GM12872 (cell line): ENCODE results near the gene TSHB.

Source experiments
- TF ChIP-seq, protein P1 (sequence below): IDR thresholded peaks from 3 replicates; pipeline ENCODE4 v1.5.1; 2011; ENCODE audit warnings: low read depth, mild to moderate bottlenecking, low read length, moderate library complexity; ENCODE audit not compliant: insufficient read depth

The TSHB gene

DNA sequence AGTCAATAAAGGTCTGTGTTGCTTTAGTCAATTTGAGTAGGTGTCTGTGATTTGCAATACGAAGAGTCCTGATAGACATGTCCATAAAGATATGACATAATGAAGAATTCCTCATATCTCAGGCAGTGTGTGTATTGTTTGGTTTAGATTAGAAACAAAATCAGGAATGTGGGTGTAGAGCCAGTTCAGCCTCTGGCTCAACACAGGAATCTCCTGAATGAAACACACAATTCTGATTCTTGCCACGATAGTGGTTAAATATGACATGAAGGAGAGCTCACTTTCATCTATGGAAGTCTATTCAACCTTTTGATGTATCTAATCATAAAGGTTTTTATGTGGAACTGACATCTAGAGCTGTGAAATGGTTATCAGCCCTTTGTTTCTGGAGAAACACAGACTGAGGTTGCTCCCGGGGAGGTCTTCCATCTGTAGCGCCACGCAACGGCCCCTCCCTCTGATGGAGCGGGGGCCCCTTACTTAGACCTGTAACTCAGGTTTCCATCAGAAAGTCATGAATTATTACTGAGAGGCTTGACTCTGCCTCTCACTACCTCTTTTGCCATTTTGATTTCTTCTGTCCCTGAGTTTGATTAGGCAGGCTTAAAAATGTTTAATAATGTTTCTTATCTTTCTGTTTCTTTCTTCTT, 40.2 kb downstream of the TSHB start:
- TF ChIP-seq, protein P1, sequence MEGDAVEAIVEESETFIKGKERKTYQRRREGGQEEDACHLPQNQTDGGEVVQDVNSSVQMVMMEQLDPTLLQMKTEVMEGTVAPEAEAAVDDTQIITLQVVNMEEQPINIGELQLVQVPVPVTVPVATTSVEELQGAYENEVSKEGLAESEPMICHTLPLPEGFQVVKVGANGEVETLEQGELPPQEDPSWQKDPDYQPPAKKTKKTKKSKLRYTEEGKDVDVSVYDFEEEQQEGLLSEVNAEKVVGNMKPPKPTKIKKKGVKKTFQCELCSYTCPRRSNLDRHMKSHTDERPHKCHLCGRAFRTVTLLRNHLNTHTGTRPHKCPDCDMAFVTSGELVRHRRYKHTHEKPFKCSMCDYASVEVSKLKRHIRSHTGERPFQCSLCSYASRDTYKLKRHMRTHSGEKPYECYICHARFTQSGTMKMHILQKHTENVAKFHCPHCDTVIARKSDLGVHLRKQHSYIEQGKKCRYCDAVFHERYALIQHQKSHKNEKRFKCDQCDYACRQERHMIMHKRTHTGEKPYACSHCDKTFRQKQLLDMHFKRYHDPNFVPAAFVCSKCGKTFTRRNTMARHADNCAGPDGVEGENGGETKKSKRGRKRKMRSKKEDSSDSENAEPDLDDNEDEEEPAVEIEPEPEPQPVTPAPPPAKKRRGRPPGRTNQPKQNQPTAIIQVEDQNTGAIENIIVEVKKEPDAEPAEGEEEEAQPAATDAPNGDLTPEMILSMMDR: no peak

DNA sequence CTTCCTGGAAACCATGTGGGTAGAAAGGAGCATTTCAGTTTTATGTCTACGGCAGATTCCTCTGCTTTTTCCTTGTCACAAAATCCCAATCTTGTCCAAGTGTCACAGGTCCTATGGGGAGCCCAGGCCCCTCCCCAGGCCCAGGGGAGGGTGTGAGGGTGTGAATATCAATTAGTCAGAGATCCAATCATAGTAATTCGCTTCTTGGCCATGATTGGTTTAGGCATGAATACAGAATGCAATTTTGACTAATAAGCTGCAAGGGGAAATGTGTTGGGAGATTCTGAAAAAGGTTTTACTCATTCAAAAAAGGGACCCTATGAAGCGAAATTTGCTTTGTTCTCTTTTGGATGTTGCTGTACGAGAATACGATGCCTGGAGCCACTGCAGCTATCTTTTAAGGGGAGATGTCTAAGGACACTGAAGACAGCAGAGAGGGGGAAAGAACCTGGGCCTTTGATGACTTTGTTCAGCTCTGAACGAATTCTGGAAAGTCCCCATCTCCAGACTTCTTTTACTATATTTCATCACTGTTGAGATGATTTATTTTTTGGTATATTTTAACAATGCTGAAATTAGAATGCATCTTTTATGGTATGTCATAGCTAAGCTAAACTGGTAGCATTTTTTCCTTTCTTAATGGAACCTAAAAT, 41.5 kb downstream of the TSHB start:
- TF ChIP-seq, protein P1: no peak

DNA sequence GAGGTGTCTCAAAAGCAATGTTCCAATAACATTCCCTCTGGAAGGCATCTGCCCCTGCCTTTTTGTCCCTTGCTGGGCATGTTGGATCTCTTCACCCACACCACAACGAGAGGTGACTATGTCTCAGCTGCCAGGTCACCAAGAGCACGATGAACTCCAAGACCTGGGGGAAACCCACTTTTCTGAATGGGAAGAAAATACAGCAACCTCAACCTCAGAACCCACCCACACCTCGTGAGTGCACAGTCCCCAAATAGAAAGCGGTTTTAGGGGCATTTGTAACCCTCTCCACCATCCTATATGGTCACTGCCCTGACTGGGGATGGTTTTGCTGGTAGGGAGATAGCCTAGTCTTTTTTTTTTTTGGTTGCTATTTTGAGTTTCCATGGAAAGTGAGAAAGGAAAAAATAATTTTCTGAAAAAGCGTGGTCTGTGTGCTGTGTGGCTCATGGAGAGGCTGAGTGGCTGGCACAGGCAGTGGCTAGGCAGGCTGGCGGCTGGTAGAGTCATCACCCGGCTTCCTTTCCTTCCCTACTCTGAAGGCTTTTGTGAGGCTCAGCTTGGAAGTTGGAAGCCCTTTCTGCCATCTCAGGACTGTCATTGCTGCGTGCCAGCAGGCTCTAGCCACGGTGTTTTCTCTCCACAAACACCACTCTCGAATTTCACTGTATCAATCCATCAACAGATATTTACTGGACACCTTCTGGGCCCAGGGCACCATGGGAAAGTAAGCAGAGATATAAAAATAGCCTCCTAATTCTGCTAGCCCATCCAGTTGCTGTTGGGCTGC, 43.9 kb downstream of the TSHB start:
- TF ChIP-seq, protein P1: no peak

DNA sequence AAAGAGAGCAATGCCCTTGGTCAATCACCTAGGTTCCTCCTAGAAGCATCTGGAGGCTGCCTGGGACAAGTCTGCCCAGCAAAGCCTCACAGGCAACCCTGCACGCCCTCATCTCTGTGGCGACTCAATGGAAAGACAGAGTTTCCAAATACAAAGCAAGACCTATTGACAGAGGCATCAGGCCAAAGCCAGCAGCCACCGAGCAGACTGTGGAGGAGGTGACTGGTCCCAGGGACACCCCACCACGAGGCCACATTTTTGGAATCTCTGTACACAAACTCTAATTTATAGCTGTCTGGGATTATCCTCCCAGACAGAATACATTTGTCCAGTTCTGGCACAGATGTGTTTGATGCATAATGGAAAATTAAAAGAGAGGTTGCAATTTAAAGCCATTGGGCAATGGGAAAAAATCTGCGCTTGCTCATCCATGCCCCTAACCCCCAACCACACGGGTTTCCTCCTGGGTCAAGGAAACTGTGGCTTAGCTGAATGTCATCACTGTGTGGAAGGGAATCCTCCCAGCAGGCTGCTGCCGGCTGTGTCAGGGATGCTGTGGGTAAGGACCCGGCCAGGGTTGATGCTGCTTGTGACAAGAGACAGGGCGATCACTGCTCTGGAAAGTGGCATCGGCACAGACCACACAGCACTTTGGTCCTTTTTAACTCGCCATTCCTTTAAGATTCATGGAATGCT, 45.4 kb downstream of the TSHB start:
- TF ChIP-seq, protein P1: no peak

DNA sequence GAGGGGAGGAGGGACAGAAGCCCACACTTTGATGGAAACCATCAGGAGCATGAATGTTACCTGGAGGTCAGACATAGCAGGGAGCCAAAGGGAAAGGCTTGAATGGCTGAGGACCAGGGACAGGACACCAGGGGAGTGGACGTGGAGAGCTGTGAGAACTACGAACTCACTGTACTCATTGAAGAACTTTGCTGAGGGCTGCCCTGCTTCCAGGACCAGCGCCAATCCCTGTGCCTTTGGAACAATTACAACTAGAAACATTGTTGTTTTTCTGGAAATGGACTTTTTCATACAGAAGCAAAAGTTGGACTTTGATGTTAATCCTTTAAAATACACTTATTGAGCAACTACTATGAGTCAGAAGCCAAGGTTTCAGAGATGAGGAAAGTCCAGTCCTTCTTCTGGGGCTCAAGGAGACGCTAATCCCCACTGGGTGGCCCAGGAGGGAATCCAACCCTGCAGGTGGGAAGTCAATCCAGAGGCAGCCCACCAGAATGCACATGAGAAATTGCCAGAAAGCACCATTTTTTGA, 46.8 kb downstream of the TSHB start:
- TF ChIP-seq, protein P1: no peak

DNA sequence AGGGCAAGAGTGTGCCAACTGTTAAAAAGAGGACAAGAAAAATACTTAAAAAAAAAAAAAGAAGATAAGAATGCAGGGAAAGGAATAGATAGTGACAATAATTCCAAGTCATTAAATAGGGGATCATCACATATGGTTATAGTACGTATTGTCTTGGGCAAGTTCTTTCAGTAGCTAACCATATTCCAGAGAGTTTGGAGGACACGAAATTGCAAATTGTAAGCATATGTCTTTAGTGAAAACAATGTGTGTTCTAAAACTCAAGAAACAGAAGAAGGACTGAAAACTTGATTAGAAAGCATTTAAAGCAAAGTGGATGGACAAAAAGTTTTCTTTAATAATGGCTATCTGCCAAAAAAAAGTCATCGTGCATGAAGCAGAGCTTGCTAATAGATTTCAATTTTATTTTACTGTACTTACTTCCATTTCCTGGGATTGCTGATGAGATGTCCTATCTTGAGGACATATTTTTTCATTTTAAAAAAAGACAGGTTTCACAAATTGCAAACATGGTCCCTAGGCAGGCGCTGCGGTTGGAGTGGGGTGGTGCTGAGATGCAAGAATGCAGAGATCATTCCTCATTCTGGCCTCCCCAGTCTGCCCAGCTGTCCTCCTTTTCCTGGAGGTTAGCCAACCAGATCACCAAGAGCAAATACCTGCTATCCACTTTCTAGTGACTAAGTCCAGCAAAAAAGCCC, 47.8 kb downstream of the TSHB start:
- TF ChIP-seq, protein P1: no peak
